Thoracic aorta (tissue), 2 donors: ENCODE measurements around the gene ERGIC1. TPM values are rescaled to one million over a fixed set of nuclear protein-coding genes. Genes with fewer than 3 reads are reported as not detected.

Experiments used
- ATAC-seq: fragments of 150-250 bp; one replicate; pipeline ENCODE4 v1.8.0; 2017; ENCODE audit warnings: low read depth; ENCODE audit not compliant: insufficient number of reproducible peaks, low FRiP score
- DNase-seq: peaks from one replicate; pipeline ENCODE4 v3.0.0-alpha.2; 2020; ENCODE audit warnings: low spot score
- H3K27ac ChIP-seq, 2 donors: fragments of 200-600 bp; sonication (generic); 1 replicate in 1 of 2; 2 replicates in 1 of 2; pipeline ENCODE4 v1.5.1; 2016; ENCODE audit warnings: mild to moderate bottlenecking in 2 of 2, moderate library complexity in 2 of 2
- H3K27me3 ChIP-seq: fragments of 200-600 bp; sonication (generic); replicated peaks from 2 replicates; pipeline ENCODE4 v1.6.0; 2016; ENCODE audit warnings: mild to moderate bottlenecking; ENCODE audit not compliant: insufficient read depth
- H3K36me3 ChIP-seq: fragments of 200-600 bp; sonication (generic); one replicate; pipeline ENCODE4 v1.5.1; 2016
- H3K4me1 ChIP-seq, 2 donors: fragments of 200-600 bp; sonication (generic); 1 replicate in 1 of 2; 2 replicates in 1 of 2; pipeline versions ENCODE4 v1.5.1 to v1.6.0; 2016; ENCODE audit warnings: low read depth in 2 of 2, mild to moderate bottlenecking in 1 of 2; ENCODE audit not compliant: control insufficient read depth in 1 of 2
- H3K4me3 ChIP-seq: fragments of 200-600 bp; sonication (generic); 2 replicates; pipeline ENCODE4 v1.5.1; 2016; ENCODE audit warnings: mild to moderate bottlenecking
- H3K9me3 ChIP-seq: fragments of 200-600 bp; sonication (generic); 2 replicates; pipeline ENCODE4 v1.5.1; 2016
- total RNA-seq, 2 donors: library from RNA; depleted of rRNA; stranded (reverse); fragments of >200 nt; gene quantifications; one replicate each; pipeline versions ENCODE4 v1.1.0 to v1.2.3, GENCODE V29; 2016
- TF ChIP-seq, protein P1 (sequence below): fragments of 200-600 bp; sonication (generic); IDR thresholded peaks from one replicate; pipeline ENCODE4 v1.5.1; 2019; ENCODE audit warnings: antibody characterized with exemption

Gene ERGIC1
- total RNA-seq, 2 donors from 2014 or later: 141 to 230 TPM

GRCh38 chr5:172802112-172802511, 31.9 kb upstream of the ERGIC1 start:
- Histone ChIP-seq H3K4me3 (no peak overlapping the region), H3K4me1 (peaks cover 25 to 48% of the 10 kb centered on the region in 2 donors), H3K27me3 (no peaks in the 10 kb centered on the region), H3K36me3 (no peaks in the 10 kb centered on the region), H3K9me3 (no peaks in the 10 kb centered on the region), H3K27ac (no peak overlapping the region)
- ATAC-seq (no peak), DNase-seq (no peak)
- TF ChIP-seq, protein P1, sequence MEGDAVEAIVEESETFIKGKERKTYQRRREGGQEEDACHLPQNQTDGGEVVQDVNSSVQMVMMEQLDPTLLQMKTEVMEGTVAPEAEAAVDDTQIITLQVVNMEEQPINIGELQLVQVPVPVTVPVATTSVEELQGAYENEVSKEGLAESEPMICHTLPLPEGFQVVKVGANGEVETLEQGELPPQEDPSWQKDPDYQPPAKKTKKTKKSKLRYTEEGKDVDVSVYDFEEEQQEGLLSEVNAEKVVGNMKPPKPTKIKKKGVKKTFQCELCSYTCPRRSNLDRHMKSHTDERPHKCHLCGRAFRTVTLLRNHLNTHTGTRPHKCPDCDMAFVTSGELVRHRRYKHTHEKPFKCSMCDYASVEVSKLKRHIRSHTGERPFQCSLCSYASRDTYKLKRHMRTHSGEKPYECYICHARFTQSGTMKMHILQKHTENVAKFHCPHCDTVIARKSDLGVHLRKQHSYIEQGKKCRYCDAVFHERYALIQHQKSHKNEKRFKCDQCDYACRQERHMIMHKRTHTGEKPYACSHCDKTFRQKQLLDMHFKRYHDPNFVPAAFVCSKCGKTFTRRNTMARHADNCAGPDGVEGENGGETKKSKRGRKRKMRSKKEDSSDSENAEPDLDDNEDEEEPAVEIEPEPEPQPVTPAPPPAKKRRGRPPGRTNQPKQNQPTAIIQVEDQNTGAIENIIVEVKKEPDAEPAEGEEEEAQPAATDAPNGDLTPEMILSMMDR: no peak

- no peaks in the 10 kb centered on the region for H3K36me3 ChIP-seq
- TF ChIP-seq, protein P1: no peak
- peaks cover 21 to 43% of the 10 kb centered on the region in 2 donors for H3K4me1 ChIP-seq
- DNase-seq (no peak), ATAC-seq (no peak)
- H3K9me3 ChIP-seq: no peaks in the 10 kb centered on the region
- H3K27ac ChIP-seq: no peak overlapping the region
- no peaks in the 10 kb centered on the region for H3K27me3 ChIP-seq
- H3K4me3 ChIP-seq: no peak overlapping the region
These were observed 31.4 kb upstream of the ERGIC1 start for GRCh38 chr5:172802567-172803176.

DNA sequence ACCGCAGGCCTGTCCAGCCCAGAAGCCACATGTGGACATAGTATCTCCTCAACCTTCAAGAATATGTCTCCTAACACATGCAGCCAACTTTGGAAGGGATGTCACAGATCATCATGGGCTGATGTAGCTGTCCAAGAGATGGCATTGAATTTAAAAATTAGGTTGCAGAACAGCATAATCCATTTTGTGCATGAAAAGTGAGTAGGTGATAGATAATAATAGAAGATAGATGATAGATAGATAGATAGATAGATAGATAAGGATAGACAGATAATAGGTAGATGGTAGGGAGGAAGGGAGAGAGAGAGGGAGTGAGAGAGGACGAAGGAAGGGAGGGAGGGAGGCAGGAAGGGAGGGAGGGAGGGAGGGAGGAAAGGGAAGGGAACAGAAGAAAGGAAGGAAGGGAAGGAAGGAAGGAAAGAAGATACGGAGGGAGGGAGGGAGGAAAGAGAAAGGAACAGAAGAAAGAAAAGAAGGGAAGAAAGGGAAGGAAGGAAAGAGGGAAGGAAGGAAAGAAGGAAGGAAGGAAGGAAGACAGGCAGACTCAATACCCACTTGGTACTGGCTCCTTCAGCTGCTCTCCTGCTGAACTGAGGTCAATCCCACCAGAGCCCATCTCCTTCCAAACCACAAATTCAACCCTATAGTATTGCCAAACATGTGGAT, 28.9 kb upstream of the ERGIC1 start:
- ATAC-seq: no peak
- Histone ChIP-seq H3K27me3 (no peaks in the 10 kb centered on the region), H3K27ac (no peak overlapping the region), H3K9me3 (peaks cover 5% of the 10 kb centered on the region), H3K4me1 (peaks cover 3 to 22% of the 10 kb centered on the region in 2 donors), H3K4me3 (no peak overlapping the region), H3K36me3 (no peaks in the 10 kb centered on the region)
- TF ChIP-seq, protein P1: no peak
- DNase-seq: no peak

GRCh38 chr5:172805736-172806255, 28.3 kb upstream of the ERGIC1 start:
- no peak for DNase-seq
- no peak overlapping the region for H3K27ac ChIP-seq

More at GRCh38 chr5:172805736-172806255, 28.3 kb upstream of the ERGIC1 start:
- Histone ChIP-seq H3K4me1 (peaks cover 3 to 15% of the 10 kb centered on the region in 2 donors), H3K9me3 (peaks cover 5% of the 10 kb centered on the region), H3K4me3 (no peak overlapping the region), H3K27me3 (no peaks in the 10 kb centered on the region), H3K36me3 (no peaks in the 10 kb centered on the region)
- TF ChIP-seq, protein P1: no peak
- no peak for ATAC-seq
